SK-N-SH (cell line): Measurements from ENCODE around the gene SSBP2.

Experiments used
- CTCF ChIP-seq: fragments of 200-600 bp; sonication (generic); IDR thresholded peaks from 2 replicates; pipeline ENCODE4 v1.6.1; 2017; ENCODE audit warnings: antibody characterized with exemption, mild to moderate bottlenecking, moderate library complexity
- TAF1 ChIP-seq: IDR thresholded peaks from 2 replicates; pipeline ENCODE4 v1.6.1; 2012; ENCODE audit warnings: low read depth, mild to moderate bottlenecking, low read length, moderate library complexity, borderline replicate concordance
- USF2 ChIP-seq: fragments of 150-350 bp; IDR thresholded peaks from 2 replicates; pipeline ENCODE4 v1.6.1; 2017; ENCODE audit warnings: antibody characterized with exemption, low read length, low read depth, borderline replicate concordance
- TF ChIP-seq, protein P1 (sequence below): IDR thresholded peaks from 2 replicates; pipeline ENCODE4 v1.4.0; 2012; ENCODE audit warnings: low read depth, borderline replicate concordance

- TF ChIP-seq USF2 (no peak), CTCF (no peak), TAF1 (no peak)
- TF ChIP-seq, protein P1, sequence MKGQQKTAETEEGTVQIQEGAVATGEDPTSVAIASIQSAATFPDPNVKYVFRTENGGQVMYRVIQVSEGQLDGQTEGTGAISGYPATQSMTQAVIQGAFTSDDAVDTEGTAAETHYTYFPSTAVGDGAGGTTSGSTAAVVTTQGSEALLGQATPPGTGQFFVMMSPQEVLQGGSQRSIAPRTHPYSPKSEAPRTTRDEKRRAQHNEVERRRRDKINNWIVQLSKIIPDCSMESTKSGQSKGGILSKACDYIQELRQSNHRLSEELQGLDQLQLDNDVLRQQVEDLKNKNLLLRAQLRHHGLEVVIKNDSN = no peak
Measured at GRCh38 chr5:81482595-81482994, 268.3 kb downstream of the SSBP2 start.
